Glomerular endothelial cell (primary cell): ENCODE measurements around the gene ZBTB18. TPM values are rescaled to one million over a fixed set of nuclear protein-coding genes. Genes with fewer than 3 reads are reported as not detected.

Source experiments
- DNase-seq: peaks from one replicate; pipeline ENCODE4 v3.0.0-alpha.2; 2011; ENCODE audit warnings: low read depth, low spot score; ENCODE audit errors: extremely low read depth
- total RNA-seq: library from RNA; depleted of rRNA; stranded (reverse); fragments of >200 nt; gene quantifications from 2 replicates; pipeline ENCODE4 v1.2.3, GENCODE V29; 2015

The ZBTB18 gene
- total RNA-seq, 1 donor from 2014 or later: 25.0 TPM

DNA sequence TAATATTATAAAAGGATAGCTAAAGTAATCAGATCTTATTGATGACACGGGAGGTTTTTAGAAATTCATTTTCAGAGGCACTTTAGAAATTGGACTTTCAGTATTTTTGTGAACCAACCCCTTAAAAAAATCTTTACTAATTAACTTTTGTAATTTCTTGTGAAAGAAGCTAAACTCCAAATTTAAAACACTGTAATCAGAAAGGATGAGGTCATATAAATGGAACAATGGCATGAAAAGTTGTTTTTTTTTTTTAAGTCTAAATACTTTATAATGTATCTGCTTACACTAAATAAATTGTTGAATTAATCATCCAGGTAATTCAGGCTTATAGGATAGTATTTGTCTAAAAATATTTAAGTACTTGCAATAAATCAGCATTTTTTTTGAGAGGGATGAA, 9.0 kb downstream of the ZBTB18 start:
- DNase-seq: no peak

DNA sequence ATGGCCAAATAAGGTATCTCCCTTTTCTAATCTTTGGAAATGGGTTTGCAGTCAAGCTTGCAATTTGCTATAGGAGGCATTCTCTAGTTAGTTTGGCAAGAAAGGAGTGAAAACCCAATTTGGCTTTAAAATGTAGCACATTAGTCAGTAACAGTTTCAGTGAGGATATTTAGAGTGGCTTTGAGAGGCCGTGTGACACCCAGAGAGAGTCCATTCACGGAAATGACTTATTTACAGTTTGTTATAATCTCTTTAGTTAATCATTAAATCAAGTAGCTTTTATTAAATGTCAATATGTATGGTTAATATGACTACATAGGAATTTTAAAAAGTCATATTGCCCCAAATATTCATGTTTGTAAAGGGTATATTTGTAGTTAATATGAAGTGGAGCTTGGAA, 9.6 kb downstream of the ZBTB18 start:
- DNase-seq: no peak

DNA sequence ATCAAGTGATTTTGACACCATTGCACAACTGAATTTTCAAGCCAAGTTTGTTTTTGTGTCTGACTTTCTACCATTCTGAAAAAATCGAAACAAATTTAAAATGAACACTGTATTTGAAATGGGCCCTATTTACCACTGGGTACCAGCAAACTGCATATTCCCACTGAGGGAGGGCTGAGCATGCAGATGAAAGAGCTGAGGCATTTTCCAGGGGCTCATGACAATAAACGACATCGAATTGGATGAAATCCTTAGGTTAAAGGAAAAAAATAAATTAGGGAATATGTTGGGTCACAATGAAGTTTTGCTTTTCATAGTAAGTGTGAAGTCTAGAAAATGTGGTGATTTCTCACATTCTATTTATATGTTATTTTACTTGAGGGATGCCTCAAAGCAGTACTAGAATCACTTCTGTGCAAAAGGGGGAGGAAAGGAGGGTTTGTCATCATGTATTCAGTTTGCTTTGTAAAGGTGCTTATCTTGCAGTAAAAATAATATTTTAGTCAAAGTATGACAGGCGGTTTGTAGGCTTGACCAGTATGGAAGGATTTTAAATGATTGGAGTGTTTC, 11.2 kb downstream of the ZBTB18 start:
- no peak for DNase-seq

DNA sequence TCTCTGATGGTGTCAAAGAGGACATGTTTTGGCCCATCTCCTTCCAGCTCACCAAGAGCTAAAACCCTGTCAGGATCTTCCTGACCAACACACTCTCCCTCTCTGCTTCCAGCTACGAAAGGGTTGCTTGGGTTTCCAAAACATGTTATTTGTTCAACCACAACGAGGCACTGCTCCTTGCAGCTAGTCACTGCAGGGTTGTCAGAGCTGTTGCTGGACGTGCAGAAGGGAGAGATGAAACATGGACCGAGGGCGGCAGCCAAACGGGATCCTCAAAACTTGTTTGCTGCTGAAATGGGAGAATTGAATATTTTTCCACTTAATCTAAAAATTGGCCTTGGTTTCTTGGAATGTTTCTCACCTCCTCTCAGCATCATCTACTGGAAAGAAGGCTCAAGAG, 12.4 kb downstream of the ZBTB18 start:
- DNase-seq: no peak

DNA sequence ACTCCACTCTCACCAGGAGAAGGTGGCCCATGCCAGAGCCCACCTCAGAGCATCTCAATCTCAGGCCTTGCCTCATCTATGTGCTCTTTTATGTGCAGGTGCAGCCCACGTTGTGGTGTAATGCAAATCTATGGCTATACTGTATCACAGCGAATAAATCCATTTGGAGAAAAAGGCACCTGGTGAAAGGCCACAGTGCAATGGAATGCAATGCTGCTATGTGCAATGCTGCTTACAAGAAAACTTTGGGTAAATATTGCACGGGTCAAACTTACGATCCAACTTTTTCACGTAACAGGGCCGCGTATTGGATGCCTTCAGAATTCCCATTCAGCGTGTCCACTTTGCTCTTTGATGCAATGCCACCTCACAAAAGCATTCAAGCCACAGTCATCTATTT, 13.5 kb downstream of the ZBTB18 start:
- DNase-seq: no peak

DNA sequence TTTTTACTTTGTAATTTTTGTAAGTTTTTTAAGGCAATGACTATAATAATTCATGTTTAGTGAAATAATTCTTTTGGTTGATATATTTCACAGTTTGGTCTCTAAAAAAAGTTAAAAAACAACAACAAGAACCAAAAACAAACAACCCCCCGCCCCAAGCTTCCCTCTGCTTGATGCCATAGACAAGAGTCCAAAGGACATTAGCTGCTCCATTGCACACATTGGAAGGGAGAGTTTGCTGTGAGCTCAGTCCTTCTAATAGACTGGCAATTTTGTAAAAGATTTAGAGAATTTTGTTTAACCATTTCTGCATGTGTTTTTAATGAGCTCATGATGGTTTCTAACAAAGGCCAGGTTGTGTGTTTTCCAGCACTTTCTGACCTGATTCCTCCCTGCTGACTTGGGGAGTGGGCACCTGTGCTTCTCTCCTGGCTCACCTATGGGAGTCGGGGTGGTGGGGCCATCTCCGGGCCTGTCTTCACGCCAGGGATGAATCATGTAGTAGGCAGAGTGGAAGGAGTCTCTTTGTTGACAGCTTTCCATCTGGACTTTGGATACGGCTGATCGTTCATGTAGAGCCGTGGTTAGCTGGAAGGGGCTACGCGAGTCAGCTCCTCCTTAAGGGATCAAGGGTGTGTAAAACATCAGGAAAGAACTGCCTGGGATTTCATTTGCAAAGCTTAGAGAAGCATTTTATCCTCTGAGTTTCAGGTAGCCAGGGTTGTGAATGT, 14.1 kb downstream of the ZBTB18 start:
- no peak for DNase-seq

DNA sequence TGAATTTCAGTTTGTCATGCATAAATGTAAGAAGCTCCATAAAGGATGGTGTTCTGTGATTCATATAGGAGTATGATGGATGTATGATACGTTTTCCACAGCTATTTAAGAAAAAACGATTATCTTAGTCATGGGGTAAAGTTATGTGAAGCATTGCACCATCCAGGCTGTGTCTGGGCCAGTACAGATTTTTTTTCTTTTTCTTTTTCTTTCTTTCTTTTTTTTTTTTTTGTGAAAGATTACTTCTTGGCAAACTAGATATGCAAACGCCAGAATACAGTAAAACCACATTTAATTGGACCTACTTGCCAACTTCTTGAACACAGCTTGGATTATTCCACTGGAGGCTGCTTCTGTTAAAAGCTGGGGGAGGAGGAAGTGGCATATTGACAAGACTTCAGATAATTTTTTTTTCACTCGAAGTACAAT, 14.9 kb downstream of the ZBTB18 start:
- DNase-seq: no peak

DNA sequence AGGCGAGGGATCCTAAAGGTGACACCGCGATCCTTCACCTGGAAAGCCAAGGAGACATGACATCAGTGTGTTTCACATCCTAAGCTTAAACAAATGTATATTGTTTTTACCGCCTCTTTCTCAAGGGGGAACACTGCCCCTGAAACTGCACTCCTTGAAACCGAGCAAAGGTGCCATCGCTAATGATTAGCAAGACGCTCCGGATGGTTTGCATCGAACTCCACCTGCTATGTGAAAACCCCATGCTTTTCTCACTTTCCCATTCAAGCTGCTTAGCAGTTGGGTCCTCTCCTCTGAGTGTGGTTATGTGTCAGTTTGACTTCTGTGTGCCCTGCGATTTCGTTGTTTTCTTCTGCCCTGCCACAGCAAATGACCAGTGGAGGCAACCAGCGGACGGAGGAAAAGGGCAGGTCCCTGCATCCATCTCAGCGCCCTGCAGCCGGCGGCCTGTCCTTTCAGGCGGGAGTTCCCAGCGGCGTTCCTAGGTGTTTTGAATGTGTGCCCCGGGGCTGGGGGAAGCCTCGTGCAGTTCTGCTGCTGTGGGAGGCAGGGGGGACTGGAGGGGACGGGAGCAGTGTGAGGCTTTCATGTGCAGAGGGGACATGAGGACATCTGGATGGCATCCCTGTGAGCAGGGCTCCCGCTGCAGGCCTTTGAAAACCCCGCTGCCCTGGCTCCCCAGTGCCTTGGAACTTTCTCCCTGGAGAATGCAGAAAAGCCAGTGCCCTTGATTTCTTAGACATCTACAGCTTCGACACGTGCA, 16.1 kb downstream of the ZBTB18 start:
- DNase-seq: no peak

DNA sequence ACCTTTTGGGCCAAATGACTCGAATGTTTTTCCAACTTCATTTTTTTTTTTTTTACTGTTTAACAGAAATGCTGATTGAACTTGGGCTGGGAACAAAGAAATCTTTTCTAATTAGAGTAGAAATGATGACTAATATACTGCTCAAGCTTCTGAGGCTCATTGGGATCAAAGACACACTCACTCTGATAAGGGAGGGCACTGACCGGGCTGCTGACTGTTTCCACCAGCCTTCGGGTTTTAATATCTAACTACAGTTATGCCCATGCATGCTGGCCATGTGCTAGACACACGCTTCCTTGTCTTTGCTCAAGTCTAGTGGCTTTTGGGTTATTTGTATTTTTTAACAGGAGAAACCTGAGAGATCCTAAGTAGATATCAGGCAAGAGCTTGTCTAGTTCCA, 16.8 kb downstream of the ZBTB18 start:
- no peak for DNase-seq

DNA sequence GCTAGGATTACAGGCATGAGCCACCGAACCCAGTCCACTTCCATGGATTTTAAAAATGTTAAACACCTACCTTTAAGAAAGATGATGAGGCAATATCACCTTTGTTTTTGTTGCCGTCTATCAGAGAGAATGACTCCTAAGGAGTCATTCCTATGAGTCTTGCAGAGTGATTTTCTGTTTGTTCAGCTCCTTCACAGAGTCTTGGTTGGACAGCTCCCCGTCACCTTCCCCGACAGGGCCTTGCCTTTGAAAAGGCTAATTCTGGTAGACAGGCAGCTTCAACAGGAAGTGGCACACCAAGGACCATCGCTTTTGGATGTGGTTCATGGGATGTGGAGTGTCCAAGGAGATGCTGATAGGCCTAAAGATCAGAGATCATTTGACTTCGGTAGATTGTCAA, 17.5 kb downstream of the ZBTB18 start:
- DNase-seq: no peak

DNA sequence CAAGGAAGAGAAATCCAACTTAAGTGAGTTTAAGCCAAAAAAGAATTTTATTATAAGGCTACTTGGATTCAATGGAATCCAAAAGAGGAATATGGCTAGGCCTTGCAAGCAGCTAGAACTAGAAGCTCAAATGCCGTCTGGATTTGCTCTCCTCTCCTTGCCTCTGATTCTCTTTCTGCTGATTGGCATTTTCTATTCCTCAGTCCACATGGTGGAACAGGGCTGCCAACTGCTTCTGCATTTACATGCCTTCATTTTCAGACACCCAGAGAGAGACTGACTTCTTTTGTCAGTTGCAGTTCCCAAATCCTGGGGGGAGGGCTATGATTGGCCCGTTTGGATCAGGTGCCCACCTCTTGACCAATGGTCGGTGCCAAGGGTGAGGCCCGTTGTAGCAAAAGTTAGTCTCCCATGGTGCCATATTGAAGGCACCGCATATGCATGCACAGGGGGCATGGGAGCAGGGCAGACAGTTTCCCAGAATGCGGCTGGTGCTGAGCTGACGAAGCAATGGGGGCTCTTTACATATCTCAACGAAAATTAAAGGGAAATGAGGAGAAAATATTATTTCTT, 18.3 kb downstream of the ZBTB18 start:
- DNase-seq: no peak

DNA sequence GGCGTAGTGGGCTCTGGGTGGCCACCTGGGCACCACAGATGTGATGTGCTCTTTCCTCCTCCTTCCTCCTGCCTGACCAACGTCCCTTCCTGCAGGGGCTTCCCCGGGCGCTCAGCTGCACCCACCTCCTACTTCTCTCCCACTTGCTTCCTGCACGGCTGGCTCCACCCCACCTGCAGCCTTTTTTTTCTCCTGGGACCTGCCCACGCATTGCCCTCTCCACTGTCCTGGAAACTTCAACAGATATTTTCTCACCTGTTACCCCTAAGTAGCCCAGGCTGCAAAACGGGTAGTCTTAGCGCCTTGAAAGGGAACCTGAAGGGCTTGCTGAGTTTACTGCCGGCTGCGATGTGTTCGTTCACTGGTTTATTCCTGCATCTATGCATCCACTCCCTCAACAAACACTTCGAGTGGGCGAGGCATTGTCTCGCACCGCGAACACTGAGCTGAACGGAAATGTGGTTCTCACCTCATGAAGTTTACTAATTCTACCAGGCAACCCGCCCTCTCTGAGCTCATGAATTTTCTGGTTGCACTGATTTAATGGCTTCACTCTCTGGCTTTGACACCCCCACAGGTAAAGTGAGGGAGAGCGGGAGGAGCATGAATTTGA, 23.6 kb downstream of the ZBTB18 start:
- DNase-seq: no peak

DNA sequence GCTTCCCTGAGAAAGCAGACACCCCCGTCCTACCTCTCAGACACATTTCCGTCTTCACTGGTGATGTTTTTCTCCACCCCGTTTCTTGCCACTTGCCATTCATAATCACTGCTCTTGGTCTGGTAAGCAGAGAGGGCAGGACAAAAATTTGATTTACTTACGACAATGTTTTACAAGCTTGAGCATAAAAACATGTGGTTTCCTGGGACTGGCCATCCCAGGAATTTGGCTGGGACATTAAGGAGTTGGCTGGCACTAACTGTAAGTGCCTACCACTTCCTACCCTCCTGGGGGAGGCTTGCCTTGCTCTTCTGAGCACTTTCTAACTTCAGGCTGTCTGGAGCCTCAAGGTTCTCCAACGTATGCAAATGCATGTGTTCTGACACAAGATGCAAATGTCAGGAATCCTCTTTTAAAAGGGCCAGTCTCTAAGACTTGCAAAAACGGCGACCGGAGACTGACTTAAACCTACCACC, 24.2 kb downstream of the ZBTB18 start:
- no peak for DNase-seq

DNA sequence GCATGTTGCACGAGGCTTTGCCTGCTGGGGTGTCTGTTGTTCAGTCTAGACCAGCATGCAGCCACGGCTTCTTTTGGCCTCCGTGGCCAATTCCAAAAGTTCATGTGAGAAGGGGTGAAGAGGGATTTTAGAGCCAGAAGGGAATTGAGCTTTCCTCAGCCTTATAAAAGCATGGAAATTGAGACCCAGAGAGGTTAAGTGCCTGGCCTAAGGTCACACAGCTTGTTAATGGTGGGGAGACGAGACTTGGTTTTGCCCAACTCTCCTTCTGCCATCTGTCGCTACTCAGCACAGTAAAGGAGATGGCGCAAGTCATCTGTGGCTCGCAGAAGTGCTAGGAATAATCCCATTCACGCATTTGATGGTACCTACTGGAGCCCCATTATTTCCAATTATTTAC, 25.7 kb downstream of the ZBTB18 start:
- no peak for DNase-seq

DNA sequence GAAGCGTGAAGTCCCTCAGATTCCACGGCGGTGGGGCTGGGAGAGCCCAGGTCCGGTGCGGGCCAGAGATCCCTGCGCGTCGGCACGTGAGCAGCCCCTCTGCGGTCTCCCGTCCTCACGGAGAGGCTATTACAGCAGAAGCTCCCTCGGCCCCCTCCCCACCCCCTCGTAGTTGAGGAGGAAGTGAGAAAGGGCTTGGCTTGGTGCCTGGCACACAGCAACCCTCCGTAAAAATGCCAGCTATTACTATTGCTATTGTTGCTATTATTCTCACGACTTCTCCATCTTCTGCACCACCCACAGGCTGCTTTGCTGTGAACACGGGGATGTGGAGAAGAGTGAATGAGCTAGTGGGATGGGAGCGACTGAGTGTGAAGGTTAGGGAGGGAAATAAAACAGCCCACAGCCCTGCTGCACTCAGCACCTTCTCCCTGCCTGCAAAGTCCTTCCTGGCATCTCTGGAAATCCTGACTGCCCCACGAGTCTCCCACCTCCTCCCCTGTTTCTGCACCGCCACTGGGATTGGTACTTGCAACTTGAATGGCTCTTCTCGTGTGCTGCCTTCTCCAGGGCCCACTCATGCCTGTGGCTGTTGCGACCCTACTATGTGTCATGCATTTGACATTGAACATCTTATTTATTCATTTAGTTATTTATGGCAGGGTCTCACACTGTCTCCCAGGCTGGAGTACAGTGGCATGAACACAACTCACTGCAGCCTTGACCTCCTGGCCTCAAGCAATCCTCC, 26.6 kb downstream of the ZBTB18 start:
- no peak for DNase-seq

DNA sequence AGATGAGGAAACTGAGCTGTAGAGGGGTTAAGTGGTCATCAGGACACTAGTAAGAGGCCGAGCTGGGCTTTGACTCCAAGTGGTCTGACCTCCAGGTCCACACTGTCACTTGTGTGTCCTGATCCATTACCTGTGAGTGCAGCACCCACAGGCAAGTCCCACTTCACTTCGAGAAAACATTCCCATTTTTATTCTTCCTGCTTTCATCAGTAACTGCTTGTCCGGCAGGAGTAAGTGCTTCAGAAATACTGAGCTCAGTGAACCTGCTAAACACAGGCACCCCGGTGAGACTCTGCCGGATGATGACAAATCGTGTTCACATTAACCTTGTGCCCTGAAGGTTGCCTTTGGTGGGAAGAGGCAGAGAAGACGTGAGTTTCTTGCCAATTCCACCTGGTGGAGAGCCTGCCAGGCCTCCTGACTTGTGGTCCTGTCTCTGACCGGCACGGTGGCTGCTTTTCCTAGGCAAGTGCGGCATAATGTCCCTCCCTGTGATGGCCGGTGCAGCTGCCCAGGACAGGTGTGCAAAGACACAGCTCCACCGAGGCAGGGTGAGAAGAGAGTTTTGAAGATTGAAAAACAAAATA, 29.4 kb downstream of the ZBTB18 start:
- no peak for DNase-seq

DNA sequence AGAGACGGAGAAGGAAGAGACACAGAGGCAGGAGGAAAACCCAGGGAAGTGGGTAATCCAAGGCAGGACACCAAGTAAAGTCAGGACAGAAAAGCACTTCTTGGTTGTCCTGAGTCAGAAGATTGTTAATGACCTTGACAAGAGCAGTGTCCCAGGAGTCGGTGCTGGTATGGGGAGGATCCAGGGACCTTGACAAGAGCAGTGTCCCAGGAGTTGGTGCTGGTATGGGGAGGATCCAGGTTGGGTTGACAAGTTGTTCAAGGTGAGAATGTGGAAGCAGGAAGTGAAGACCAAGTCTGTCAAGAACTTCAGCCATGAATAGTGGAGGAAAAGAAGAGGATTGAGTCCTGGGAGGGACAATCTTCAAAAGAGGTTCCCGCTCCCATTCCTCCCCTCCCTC, 31.9 kb downstream of the ZBTB18 start:
- no peak for DNase-seq

DNA sequence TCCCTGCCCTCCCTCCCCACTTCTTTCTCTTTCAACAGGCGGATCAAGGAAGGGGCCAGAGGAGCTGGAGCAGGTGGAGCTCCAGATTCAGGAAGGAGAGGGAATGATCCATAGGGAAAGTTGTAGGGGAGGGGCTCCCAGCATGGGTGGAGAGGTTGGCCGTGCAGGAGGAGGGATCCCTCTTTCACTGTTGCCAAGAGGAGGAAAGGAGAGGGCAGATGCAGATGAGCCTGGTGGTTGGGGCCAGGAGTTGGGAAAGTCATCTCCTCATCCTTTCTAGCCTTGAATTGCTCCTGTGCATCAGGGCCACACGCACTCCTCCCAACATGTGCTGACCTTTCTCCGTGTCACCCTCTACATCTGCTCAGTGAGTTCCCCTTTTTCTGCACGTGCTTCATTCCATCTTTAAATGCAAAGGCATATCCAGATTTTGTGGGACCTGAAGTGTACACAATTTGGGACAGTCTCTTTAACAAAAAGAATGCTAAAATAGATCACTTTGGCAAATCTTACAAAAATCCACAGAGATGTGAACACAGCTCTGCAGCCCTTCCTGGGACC, 32.4 kb downstream of the ZBTB18 start:
- DNase-seq: no peak

DNA sequence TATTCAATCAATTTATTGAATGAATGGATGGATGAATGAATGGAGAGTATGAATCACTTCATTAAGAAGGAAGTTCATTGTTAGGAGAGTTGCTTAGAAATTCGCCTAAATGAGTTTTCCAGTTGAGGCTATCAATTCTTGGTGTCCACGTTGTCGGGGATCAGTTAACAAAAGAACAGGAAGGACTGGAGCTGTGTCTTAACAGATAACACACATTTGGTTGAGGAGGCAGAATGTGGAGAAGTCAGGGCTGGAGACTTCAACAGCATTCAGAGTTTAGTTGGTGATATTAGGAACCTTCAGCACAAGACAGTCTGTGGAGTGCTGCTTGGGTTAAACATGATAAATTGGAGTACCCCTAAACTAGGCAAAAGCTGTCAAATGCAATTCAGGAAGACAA, 33.7 kb downstream of the ZBTB18 start:
- DNase-seq: peak; percentile 62

DNA sequence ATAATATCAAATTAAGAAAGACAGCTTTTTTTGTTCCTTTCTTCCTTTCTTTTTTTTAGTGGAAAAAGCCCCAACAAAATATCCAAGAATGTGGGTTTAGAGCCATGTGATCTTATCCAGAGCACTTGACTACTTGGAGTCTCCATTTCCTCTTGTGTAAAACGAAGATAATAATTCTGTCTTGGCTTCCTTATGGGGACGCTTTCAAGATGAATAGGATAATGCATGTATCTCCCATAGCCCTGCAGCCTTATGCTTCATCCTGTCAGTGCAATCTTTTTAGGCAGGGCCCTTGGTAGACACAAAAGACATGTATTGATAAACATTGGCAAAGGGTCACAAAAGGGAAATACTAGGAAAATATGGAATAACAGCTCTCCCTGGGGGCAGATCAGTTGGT, 34.8 kb downstream of the ZBTB18 start:
- no peak for DNase-seq
